ENCODE data around the gene KRTAP10-9. TPM values are rescaled to one million over a fixed set of nuclear protein-coding genes. Genes with fewer than 3 reads are reported as not detected.
"Not testable (repeated sequence)": the region's sequence is repeated elsewhere in the genome, so short reads cannot be mapped to it uniquely, and the experiment has no call there.

KRTAP10-9 gene
- polyA plus RNA-seq, 1 donor: not detected

DNA sequence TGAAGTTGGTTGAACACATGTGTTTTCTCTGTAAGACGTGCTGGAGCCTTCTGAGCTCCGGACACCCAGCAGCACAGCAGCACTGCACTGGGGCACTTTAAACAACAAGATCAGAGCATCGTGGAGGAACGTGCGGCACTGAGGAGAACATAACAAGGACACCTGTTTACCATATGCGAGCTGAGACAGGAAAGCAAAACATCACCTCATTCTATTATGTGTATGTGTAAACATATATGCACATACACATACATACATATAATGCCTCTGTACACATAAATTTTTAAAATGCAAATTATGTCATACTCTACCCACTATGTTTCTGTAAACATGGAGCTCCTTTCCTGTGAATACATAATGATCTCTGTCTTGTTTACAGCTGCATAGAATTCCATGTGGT is 31.4 kb upstream of the KRTAP10-9 start:
- no peak for DNase-seq (ENCODE audit: low read depth)

DNA sequence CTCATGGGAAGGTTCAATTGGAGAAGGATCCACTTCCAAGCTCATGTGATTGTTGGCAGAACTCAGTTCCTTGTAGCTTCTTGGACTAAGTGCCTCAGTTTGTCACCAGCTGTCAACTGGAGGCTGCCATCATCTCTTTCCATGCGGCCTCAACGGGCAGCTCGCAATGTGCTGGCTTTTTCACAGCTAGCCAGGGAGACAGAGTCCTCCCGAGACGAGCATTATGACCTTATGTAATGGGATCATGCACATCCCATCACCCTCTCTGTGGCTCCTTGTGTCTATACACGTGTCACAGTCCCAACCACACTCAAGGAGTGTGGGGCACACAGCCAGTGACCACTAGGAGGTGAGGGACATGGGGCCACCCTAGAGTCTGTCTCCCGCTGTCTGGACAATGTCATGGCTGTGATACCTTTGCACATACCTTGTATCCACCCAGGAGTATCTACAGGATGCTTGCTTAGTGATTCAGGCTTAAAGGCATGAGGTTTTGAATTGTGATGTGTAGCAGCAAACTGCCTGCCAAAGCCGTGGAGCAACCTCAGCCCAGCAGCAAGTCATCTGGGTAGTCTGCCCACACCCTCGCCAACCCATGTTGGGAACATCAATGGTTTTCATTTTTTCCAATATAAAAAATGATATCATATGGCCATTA is 30.7 kb upstream of the KRTAP10-9 start:
- DNase-seq (ENCODE audit: low read depth): no peak

DNA sequence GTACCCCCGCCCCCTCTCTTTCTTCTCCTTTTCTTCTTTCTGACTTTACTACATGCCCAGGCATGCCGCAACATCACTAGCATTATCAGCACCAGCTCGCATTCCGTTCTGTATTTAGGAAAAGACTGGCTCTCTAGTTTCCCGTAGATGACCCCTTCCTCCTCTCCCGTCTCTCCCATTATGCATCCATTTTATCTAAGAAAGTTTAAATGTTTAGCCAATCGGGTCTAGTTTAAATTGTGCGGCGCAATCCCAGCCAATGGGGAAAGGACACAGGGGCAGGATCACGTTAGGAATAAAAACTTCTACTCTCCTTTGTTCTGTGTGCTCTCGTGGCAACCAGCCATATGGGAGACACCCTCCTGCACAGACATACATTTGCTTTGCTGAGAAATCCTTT is 28.8 kb upstream of the KRTAP10-9 start:
- DNase-seq (ENCODE audit: low read depth): no peak

DNA sequence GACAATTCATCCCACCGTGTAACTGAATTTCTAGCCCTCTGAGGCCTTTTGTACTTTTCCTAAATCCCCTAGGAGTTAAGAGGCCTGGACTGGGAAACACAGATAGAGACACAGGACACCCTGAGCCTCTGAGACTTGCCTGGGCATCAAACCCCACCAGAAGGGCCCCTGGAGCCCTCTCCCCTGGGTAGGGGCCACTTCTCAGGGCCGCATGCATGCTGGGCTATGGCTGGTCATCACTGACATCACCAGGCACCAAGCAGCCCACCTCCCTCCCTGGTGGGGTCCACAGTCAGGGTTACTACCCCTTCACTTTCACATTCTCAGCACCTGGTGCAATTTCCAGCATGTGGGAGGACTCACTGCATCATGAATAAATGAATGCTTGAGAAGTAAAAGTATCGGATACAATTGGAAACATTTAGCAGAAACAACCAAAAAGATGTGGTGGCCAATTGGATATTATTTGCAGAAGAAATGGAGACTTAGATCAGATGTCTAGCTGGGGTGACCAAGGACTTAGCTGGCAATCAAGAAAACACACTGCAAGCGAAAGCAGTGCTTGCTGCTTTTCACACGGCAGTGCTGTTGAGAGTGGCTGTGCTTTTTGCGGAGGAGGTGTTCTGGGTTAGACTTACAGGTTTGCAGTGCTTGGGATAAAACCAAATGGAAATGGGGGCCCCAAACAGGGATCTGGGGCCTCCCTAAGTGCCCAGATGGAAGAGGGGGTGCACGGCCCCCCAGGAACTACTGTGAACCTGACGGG is 27.4 kb upstream of the KRTAP10-9 start:
- no peak for DNase-seq (ENCODE audit: low read depth)

DNA sequence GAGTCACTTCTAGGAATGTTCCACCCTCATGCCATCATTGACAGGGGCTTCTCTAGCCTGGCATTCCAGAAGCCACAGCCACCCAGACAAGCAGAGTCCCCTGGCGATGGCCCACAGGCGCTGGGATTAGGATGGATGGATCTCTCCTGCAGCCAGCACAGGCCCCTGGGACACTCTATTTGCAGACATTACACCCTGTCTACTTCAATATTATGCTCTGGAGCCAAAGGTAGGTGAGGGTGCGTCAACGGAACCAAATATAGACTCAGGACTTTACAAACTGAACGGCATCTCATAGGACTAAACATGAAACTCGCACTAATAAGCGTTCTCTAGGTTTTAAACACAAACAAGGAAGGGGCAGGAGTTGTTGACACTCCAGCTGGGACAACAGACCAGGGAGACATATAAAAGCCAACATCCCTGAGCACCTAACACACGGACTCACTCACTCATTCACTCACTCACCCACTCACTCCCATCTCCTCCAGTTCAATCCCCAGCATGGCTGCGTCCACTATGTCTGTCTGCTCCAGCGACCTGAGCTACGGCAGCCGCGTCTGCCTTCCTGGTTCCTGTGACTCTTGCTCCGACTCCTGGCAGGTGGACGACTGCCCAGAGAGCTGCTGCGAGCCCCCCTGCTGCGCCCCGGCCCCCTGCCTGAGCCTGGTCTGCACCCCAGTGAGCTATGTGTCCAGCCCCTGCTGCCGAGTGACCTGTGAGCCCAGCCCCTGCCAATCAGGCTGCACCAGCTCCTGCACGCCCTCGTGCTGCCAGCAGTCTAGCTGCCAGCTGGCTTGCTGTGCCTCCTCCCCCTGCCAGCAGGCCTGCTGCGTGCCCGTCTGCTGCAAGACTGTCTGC is 26.5 kb upstream of the KRTAP10-9 start, which contains the start of gene KRTAP10-7:
TSS of gene KRTAP10-7 (plus strand) at position 480 of the 861 bp plus-strand sequence. CDS start at position 505, 25 bp downstream.
- not testable (repeated sequence) for DNase-seq (ENCODE audit: low read depth)

DNA sequence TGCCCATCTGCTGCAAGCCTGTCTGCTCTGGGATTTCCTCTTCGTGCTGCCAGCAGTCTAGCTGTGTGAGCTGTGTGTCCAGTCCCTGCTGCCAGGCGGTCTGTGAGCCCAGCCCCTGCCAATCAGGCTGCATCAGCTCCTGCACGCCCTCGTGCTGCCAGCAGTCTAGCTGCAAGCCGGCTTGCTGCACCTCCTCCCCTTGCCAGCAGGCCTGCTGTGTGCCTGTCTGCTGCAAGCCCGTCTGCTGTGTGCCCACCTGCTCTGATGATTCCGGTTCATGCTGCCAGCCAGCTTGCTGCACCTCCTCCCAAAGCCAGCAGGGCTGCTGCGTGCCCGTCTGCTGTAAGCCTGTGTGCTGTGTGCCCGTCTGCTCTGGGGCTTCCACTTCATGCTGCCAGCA is 25.8 kb upstream of the KRTAP10-9 start:
- DNase-seq (ENCODE audit: low read depth): not testable (repeated sequence)

DNA sequence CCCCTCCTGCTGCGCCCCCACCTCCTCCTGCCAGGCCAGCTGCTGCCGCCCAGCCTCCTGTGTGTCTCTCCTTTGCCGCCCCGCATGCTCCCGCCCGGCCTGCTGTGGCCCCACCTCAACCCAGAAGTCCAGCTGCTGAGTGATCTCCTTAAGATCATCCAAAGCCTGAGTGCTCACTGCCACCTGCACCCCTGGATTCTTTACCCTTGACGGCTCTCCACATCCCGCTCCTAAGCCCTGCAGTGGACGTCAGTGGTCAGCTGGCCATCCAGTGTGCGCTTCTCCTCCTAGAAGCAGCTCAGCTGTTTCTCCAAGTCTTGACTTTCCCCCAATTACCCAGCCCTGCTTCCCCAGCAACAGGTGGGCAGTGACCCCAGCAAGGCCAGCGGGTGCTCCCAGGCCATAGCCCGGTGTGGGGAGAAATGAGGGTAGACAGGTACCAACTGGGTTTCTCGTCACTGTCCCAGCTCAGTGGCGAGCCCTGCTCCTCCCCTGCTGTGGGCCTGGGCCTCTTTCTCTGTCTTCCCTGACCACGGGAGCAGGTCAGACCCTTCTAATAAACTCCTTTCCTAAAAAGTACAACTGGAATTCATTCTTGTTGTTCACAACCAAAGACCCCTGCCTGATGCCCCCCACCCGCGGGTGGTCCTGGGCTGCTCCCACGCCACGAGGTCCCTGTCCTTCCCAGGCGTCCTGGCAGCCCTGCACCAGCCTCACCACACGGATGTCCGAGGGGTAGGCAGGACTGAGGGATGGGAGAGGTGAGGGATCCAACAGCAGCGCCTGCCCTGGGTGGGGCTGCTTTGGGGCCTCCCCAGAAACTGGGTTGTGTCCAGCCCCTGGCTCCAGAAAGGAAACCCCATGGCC is 25.1 kb upstream of the KRTAP10-9 start:
- DNase-seq (ENCODE audit: low read depth): no peak

DNA sequence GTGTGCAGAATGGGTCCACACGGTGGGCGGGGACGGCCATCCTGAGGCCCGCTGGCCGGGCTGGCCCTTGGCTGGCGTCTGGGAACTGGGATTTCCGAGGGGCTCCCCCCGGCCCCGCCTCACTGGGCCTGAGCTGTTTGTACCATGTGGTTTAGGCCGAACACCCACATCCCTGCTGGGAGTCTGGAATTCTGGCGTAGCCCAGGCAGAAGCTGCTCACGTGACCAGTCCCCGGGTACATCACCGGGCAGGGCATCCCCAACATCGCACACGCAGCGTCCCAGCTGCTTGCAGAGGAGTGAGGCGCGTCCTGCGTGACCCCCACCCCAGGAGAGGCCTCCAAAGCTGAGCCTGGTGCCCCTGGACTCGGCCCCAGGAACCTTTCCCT is 24.4 kb upstream of the KRTAP10-9 start:
- no peak for DNase-seq (ENCODE audit: low read depth)

DNA sequence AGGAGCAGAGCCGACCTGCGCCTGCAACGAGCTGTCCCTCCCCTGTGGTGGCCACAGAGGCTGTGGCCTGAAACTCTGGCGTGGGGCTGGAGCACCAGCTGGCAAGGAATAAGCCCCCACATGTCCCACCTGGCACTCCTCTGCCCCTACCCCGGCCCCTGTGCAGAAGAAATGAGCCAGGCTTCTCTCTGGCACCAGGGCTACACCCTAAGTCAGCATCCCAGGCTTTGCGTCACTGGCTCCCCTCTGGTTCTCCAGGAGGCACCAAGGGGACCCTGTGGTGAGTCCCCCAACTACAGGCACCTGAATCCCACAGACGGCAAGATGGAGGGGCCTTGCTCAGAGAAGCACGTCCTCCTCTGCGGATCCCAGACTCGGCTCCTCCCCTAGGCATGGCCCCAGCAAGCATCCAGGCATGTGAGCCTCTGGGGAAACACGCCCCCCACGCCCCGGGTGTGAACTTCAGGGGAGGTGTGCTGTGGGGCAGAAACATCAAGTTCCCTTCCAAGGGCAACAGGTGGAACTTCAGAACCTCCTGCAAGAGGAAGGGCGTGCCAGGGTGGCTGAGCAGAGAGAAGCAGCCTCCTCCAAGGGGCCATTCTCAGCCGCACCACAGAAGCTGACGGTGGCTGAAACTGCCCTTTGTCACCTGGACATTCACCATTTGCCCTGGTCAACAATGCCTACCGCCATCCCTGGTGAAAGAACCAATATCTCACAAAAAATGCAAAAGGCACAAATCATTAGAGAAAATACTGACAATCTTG is 23.6 kb upstream of the KRTAP10-9 start:
- DNase-seq (ENCODE audit: low read depth): no peak

DNA sequence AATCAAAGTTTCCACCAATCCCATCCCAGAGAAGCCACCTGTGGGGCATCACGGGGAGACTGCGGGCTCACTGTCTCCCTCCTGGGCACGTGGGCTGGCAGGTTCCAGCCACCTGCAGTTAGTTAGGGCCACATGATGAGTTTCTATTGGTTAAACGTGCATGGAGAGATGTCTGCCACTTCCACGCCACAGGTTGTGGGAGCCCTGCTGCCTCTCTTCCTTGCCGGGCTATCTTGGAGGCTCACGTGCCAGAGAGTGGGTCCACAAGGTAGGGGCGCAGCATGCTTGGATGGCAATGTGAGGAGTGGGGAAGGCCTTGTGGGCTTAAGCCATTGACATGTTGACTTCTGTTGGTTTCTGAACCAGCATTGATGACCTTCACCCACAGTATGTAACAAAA is 23.0 kb upstream of the KRTAP10-9 start:
- no peak for DNase-seq (ENCODE audit: low read depth)

DNA sequence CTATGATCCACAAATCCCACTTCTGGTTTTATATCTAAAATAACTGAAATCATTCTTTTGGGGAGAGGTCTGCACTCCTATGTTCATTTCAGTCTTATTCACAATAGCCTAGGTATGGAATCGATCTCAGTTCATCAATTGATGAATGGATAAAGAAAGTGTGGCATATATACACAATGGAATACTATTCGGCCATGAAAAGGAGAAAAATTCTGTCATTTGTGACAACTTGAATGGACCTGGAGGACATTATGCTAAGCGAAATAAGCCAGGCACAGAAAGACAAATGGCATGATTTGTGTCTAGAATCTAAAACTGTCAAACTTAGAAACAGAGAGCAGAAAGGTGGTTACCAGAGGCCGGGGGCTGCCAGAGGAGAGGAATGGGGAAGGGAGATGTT is 20.4 kb upstream of the KRTAP10-9 start:
- no peak for DNase-seq (ENCODE audit: low read depth)

DNA sequence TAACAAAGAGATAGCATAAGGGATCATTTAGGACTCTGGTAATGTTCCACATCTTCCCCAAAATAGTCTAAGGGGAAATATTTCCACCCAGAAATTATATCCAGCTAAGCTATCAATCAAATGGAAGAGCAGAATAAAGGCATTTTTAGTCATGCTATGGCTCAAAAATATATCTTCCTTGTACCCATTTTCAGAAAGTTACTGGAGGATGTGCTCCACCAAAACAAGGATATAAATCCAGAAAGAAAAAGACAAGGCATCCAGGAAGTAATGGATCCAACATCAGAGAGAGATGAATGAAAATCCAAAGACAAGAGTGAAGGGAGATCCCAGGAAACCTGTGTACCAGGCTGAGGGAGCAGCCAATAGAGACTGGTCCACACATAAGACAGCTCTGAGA is 17.7 kb upstream of the KRTAP10-9 start:
- DNase-seq (ENCODE audit: low read depth): no peak

DNA sequence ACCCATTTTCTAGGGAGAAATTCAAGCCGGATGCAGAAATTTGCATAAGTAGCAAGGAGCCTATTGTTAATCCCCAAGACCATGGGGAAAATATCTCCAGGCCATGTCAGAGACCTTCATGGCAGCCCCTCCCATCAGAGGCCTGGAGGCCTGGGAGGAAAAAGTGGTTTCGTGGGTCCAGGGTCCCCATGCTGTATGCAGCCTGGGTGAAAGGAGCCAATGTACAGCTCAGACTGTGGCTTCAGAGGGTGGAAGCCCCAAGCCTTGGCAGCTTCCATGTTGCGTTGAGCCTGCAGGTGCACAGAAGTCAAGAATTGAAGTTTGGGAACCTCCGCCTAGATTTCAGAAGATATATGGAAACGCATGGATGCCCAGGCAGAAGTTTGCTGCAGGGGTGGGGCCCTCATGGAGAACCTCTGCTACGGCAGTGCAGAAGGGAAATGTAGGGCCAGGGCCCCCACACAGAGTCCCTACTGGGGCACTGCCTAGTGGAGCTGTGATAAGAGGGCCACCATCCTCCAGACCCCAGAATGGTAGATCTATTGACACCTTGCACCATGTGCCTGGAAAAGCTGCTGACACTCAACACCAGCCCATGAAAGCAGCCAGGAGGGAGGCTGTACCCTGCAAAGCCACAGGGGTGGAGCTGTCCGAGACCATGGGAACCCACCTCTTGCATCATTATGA is 16.6 kb upstream of the KRTAP10-9 start:
- DNase-seq (ENCODE audit: low read depth): not testable (repeated sequence)

DNA sequence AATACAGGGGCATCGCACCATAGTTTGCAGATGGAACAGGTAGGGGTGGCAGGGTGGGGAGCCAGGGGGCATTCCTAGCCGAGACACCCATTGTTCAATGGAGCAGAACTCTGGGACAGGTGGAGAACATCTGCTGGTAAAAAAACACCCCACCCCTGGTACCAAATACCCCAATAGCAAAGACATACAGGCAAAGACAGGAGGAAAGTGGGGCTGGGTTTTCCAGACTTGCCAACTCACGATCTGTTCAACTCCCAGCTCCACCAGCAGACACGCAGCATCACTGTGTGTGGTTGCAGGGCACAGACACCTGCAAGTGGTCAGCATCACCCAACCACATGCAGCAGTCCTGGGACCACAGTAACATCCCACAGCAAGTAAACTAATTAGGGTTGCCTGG is 15.3 kb upstream of the KRTAP10-9 start:
- DNase-seq (ENCODE audit: low read depth): no peak

DNA sequence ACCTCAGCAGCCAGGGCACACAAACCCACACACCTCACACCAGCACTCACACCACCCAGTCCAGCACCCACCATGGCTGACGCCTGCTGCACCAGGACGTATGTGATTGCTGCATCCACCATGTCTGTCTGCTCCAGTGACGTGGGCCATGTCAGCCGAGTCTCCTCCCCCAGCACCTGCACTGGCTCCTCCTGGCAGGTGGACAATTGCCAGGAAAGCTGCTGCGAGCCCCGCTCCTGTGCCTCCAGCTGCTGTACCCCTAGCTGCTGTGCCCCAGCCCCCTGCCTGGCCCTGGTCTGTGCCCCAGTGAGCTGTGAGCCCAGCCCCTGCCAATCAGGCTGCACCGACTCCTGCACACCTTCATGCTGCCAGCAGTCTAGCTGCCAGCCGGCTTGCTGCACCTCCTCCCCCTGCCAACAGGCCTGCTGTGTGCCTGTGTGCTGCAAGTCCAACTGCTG is 14.8 kb upstream of the KRTAP10-9 start, which contains the start of gene KRTAP10-8:
TSS of gene KRTAP10-8 (plus strand) at position 51 of the 458 bp plus-strand sequence. CDS start at position 73, 22 bp downstream.
- no peak for DNase-seq (ENCODE audit: low read depth)

DNA sequence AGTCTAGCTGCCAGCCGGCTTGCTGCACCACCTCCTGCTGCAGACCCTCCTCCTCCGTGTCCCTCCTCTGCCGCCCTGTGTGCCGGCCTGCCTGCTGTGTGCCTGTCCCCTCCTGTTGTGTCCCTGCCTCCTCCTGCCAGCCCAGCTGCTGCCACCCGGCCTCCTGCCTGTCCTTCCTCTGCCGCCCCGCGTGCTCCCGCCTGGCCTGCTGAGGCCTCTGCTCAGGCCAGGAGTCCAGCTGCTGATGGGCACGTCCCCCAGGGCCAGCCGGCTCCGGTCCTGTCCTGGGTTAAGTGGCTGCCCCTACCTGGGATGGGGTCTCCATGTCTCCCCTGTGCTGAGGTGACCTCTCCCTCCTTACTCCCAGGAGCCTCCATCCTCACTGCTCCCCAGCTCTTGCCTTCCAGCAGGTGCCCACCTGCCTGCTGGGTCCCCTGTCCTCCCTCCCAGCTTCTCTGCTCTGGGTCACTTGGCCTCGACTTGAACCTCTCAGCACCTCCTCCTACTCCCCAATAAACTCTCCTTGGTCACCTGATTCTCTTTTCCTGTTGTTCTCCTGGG is 14.1 kb upstream of the KRTAP10-9 start:
- DNase-seq (ENCODE audit: low read depth): no peak

DNA sequence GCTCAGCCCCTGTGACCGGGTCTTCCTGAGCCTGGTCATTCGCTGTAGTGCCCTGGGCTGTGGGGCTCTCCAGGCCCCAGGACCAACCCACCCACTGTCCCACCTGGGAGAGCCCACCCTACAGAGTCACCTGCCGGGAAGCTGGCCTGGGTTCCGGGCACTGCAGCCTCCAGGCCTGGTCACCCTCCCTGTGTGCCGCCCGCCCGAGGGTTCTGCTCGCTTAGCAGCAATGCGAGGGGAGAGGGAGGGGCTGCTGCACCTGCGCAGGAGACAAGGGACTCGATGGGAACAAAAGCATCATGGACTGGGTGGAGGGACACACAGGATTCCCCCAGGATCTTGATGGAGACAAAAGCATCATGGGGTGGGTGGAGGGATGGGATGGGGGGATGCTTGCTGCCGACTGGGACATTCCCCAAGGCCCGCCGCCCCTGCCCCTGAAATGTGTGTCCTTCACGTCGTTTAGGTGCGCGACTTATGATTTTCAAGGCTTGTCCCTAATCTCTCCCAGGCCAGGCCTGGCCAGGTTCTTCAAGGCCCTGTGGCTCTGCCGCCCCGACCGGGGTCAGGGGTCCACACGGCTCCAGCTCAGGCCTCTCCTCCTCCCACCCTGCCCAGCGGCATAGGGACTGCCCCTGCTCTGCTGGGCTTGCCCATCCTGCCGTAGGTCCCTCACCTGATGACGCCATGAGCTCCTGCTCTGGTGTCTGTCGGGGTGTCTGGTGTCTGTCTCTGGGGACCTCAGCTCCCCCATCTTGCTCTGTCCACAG is 13.3 kb upstream of the KRTAP10-9 start:
- DNase-seq (ENCODE audit: low read depth): no peak

DNA sequence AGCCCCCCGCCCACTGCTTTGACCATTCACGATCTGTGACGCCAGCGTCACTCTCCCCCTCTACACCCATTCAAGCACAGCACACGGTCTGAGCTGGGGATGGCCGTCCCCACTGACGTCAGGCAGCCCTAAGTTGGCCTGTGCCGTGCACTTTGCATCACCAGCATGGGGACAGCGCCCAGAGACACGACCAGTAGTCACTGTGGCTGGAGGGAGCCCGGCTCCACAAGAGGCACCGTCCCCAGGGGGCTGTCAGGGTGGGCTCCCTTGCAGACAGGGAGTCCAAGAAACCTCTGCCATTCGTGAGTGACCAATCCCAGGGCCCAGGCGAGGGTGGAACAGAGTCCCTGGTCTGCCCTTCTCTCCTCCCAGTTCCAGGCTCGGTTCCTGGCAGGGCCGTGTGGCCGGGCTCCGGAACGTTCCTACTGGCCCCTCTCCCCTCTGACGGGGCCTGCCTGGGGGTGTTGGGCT is 12.7 kb upstream of the KRTAP10-9 start:
- no peak for DNase-seq (ENCODE audit: low read depth)

Data from forelimb muscle (tissue), 1 donor.